Stimulated activated CD8-positive, alpha-beta memory T cell treated with anti-CD3 and anti-CD28 coated beads, Interleukin-4, amount 100 ng/mL, for 48 hours (primary cell): ENCODE measurements around the gene MACF1.
A peak's percentile ranks its signal among the peaks of the same experiment; 100 is the strongest.
"Not testable (repeated sequence)": the region's sequence is repeated elsewhere in the genome, so short reads cannot be mapped to it uniquely, and the experiment has no call there.

ENCODE experiments used
- DNase-seq: peaks from one replicate; pipeline ENCODE4 v3.0.0-alpha.2; 2020

The MACF1 gene

GRCh38 chr1:39204441-39205081 lies at the start of gene MACF1:
MACF1 (plus strand) TSS chr1:39204695; CDS start chr1:39205023, 328 bp downstream.
- DNase-seq, result peak; percentile 62

GRCh38 chr1:39157304-39157703 lies 47.2 kb upstream of the MACF1 start:
- DNase-seq, result no peak

- no peak for DNase-seq
Observed at GRCh38 chr1:39158327-39159086, 46.0 kb upstream of the MACF1 start.

- no peak for DNase-seq
Observed at GRCh38 chr1:39159224-39160036, 45.1 kb upstream of the MACF1 start.

- DNase-seq, result no peak
Observed at GRCh38 chr1:39160703-39161102, 43.8 kb upstream of the MACF1 start.

- not testable (repeated sequence) for DNase-seq
Observed at GRCh38 chr1:39161811-39162210, 42.7 kb upstream of the MACF1 start.

GRCh38 chr1:39163469-39163868 lies 41.0 kb upstream of the MACF1 start:
- no peak for DNase-seq

GRCh38 chr1:39164256-39164655 lies 40.2 kb upstream of the MACF1 start:
- DNase-seq, result no peak

- DNase-seq, result no peak
Observed at GRCh38 chr1:39165049-39165448, 39.4 kb upstream of the MACF1 start.

- no peak for DNase-seq
Observed at GRCh38 chr1:39165488-39165887, 39.0 kb upstream of the MACF1 start.

GRCh38 chr1:39167632-39168209 lies 36.8 kb upstream of the MACF1 start:
- DNase-seq, result no peak

GRCh38 chr1:39168301-39169080 lies 36.0 kb upstream of the MACF1 start:
- no peak for DNase-seq

GRCh38 chr1:39170731-39171667 lies 33.5 kb upstream of the MACF1 start:
- no peak for DNase-seq

- DNase-seq, result no peak
Observed at GRCh38 chr1:39173119-39173994, 31.1 kb upstream of the MACF1 start.

GRCh38 chr1:39173995-39174380 lies 30.5 kb upstream of the MACF1 start:
- DNase-seq, result no peak

GRCh38 chr1:39174390-39175081 lies 30.0 kb upstream of the MACF1 start:
- DNase-seq, result no peak

GRCh38 chr1:39177706-39178105 lies 26.8 kb upstream of the MACF1 start:
- no peak for DNase-seq

- no peak for DNase-seq
Observed at GRCh38 chr1:39178541-39179431, 25.7 kb upstream of the MACF1 start.

- DNase-seq, result no peak
Observed at GRCh38 chr1:39181311-39181710, 23.2 kb upstream of the MACF1 start.
